K562 (cell line): ENCODE results near the gene COL6A6. TPM values are rescaled to one million over a fixed set of nuclear protein-coding genes. Genes with fewer than 3 reads are reported as not detected.

Experiments
- FOXM1 ChIP-seq, 2 experiments: fragments of 450-650 bp in 1 of 2; sonication (generic) in 1 of 2; formaldehyde crosslinking in 1 of 2; IDR thresholded peaks; 2 replicates each; pipeline versions ENCODE4 v1.6.1 to v1.9.0; 2017 to 2022; ENCODE audit warnings: low read depth in 2 of 2, mild to moderate bottlenecking in 2 of 2, missing genetic modification reagents in 1 of 2, moderate library complexity in 1 of 2
- MAFK ChIP-seq: IDR thresholded peaks from 2 replicates; pipeline ENCODE4 v1.6.1; 2011; ENCODE audit warnings: low read length, improper control_type of control experiment
- TBL1XR1 ChIP-seq, 2 experiments: IDR thresholded peaks; 2 replicates each; pipeline ENCODE4 v1.6.1; 2012; ENCODE audit warnings: improper control_type of control experiment in 2 of 2, low read length in 2 of 2, mild to moderate bottlenecking in 1 of 2
- TCF3 ChIP-seq: sonication (generic); formaldehyde crosslinking; IDR thresholded peaks from 2 replicates; pipeline ENCODE4 v1.4.0; 2020; ENCODE audit warnings: mild to moderate bottlenecking, missing genetic modification reagents
- ZNF766 ChIP-seq: fragments of 200-800 bp; sonication (Bioruptor generic); conservative IDR thresholded peaks from 2 replicates; pipeline ENCODE4 v1.6.1; 2016; ENCODE audit warnings: missing genetic modification characterization, missing compliant biosample characterization
- polyA plus RNA-seq, 8 experiments: library from polyadenylated mRNA; depleted of rRNA in 4 of 8; stranded (reverse) in 5 of 8; unstranded in 3 of 8; fragments of >200 nt; fragmentation: Nextera tagmentation in 2 of 8; fragmentation: Illumina TruSeq in 1 of 8; extraction: Ambion mirVana in 2 of 8; extraction: Trizol in 1 of 8; gene quantifications; 2 replicates each; pipeline versions ENCODE4 v1.2.1 to v1.2.3, GENCODE V29; 2011 to 2014; ENCODE audit warnings: inconsistent platforms in 1 of 8, missing spikeins in 1 of 8
- total RNA-seq, 7 experiments: library from RNA; depleted of rRNA in 6 of 7; stranded (reverse); fragments of >200 nt in 6 of 7; fragmentation: Illumina TruSeq in 2 of 7; extraction: Trizol in 2 of 7; gene quantifications; 2 replicates each; pipeline versions ENCODE4 v1.2.1 to v1.2.3, GENCODE V29; 2011 to 2021; ENCODE audit warnings: low replicate concordance in 1 of 7
- TF ChIP-seq, protein P1 (sequence below), 3 experiments: IDR thresholded peaks in 2 of 3; conservative IDR thresholded peaks in 1 of 3; 2 replicates each; pipeline ENCODE4 v1.5.1; 2011 to 2012; ENCODE audit warnings: low read length in 3 of 3, mild to moderate bottlenecking in 3 of 3, control low read depth in 2 of 3, improper control_type of control experiment in 1 of 3, inconsistent platforms in 1 of 3, low read depth in 1 of 3, mixed read lengths in 1 of 3, moderate library complexity in 1 of 3; ENCODE audit not compliant: insufficient read depth in 2 of 3
- TF ChIP-seq, protein P2 (sequence below): fragments of 250-450 bp; sonication (Bioruptor Pico); IDR thresholded peaks from 2 replicates; pipeline ENCODE4 v1.4.0; 2020; ENCODE audit warnings: mild to moderate bottlenecking
- TF ChIP-seq, protein P3 (sequence below): fragments of 450-650 bp; IDR thresholded peaks from 2 replicates; pipeline ENCODE4 v1.6.1; 2014; ENCODE audit warnings: low read depth, mild to moderate bottlenecking, moderate library complexity, borderline replicate concordance

COL6A6 gene
- total and polyA plus RNA-seq, 9 of the 15 experiments (the other 6 are each of a cell fraction or from before 2014, with no cell fraction given): 0.03 to 0.04 (median 0.03) TPM; not detected in 4

DNA sequence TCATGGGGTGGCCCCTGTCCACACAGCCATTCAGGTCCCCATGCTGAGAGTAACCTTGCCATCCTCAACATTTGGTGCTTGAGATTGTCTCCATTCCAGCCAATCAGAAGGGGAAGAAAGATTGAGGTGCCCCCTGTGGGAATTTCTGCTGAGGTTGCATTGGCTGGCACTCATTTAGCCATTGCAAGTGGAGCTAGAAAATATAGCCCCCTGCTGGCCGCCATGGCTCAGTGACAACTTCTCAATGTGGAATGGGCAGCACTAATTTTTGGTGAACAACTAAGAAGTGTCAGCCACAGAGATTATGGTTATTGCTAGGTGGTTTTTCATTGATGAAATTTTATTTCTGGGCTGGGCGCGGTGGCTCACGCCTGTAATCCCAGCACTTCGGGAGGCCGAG, 22.0 kb downstream of the COL6A6 start (continued):
- TF ChIP-seq, protein P1, sequence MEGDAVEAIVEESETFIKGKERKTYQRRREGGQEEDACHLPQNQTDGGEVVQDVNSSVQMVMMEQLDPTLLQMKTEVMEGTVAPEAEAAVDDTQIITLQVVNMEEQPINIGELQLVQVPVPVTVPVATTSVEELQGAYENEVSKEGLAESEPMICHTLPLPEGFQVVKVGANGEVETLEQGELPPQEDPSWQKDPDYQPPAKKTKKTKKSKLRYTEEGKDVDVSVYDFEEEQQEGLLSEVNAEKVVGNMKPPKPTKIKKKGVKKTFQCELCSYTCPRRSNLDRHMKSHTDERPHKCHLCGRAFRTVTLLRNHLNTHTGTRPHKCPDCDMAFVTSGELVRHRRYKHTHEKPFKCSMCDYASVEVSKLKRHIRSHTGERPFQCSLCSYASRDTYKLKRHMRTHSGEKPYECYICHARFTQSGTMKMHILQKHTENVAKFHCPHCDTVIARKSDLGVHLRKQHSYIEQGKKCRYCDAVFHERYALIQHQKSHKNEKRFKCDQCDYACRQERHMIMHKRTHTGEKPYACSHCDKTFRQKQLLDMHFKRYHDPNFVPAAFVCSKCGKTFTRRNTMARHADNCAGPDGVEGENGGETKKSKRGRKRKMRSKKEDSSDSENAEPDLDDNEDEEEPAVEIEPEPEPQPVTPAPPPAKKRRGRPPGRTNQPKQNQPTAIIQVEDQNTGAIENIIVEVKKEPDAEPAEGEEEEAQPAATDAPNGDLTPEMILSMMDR (IDR thresholded peaks at IDR 0.05 in 2 of 3, conservative IDR thresholded peaks at IDR 0.05 in 1 of 3; ENCODE audit: insufficient read depth in 2 of 3, low read depth in 1 of 3, low read length in 3 of 3): peak; percentile 73 to 83 (median 79)
- TF ChIP-seq, protein P2, sequence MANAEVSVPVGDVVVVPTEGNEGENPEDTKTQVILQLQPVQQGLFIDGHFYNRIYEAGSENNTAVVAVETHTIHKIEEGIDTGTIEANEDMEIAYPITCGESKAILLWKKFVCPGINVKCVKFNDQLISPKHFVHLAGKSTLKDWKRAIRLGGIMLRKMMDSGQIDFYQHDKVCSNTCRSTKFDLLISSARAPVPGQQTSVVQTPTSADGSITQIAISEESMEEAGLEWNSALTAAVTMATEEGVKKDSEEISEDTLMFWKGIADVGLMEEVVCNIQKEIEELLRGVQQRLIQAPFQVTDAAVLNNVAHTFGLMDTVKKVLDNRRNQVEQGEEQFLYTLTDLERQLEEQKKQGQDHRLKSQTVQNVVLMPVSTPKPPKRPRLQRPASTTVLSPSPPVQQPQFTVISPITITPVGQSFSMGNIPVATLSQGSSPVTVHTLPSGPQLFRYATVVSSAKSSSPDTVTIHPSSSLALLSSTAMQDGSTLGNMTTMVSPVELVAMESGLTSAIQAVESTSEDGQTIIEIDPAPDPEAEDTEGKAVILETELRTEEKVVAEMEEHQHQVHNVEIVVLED (CRISPR knock-in tag): no peak
- TF ChIP-seq MAFK (peak; percentile 91), TBL1XR1 (IDR thresholded peaks at IDR 0.05; ENCODE audit: low read length in 2 of 2) (no peak), TCF3 (CRISPR knock-in tag) (no peak), ZNF766 (CRISPR knock-in tag) (no peak), FOXM1 (IDR thresholded peaks at IDR 0.05; ENCODE audit: low read depth) (no peak), FOXM1 (CRISPR knock-in tag; IDR thresholded peaks at IDR 0.05; ENCODE audit: low read depth) (no peak)
- TF ChIP-seq, protein P3, sequence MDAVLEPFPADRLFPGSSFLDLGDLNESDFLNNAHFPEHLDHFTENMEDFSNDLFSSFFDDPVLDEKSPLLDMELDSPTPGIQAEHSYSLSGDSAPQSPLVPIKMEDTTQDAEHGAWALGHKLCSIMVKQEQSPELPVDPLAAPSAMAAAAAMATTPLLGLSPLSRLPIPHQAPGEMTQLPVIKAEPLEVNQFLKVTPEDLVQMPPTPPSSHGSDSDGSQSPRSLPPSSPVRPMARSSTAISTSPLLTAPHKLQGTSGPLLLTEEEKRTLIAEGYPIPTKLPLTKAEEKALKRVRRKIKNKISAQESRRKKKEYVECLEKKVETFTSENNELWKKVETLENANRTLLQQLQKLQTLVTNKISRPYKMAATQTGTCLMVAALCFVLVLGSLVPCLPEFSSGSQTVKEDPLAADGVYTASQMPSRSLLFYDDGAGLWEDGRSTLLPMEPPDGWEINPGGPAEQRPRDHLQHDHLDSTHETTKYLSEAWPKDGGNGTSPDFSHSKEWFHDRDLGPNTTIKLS: no peak
